Duodenal mucosa (tissue), 2 donors: ENCODE results near the gene CELSR3.
A peak's percentile ranks its signal among the peaks of the same experiment; 100 is the strongest.

Source experiments
- H3K27ac ChIP-seq: one replicate; pipeline ENCODE4 v1.7.0; 2013; ENCODE audit warnings: low read depth, low read length
- H3K27me3 ChIP-seq, 2 donors: one replicate each; pipeline ENCODE4 v1.7.0; 2013; ENCODE audit warnings: low read length in 2 of 2, control low read depth in 1 of 2; ENCODE audit not compliant: insufficient read depth in 2 of 2, control insufficient read depth in 1 of 2
- H3K36me3 ChIP-seq, 2 donors: one replicate each; pipeline ENCODE4 v1.7.0; 2013; ENCODE audit warnings: low read length in 2 of 2, control low read depth in 1 of 2; ENCODE audit not compliant: insufficient read depth in 2 of 2, control insufficient read depth in 1 of 2
- H3K4me1 ChIP-seq, 2 donors: one replicate each; pipeline ENCODE4 v1.7.0; 2013; ENCODE audit warnings: low read length in 2 of 2, control low read depth in 1 of 2; ENCODE audit not compliant: insufficient read depth in 2 of 2, control insufficient read depth in 1 of 2
- H3K4me3 ChIP-seq, 2 donors: one replicate each; pipeline ENCODE4 v1.7.0; 2013; ENCODE audit warnings: low read length in 2 of 2, low read depth in 1 of 2
- H3K9ac ChIP-seq, 2 donors: one replicate each; pipeline ENCODE4 v1.7.0; 2013; ENCODE audit warnings: low read length in 2 of 2, low read depth in 1 of 2
- H3K9me3 ChIP-seq, 2 donors: one replicate each; pipeline ENCODE4 v1.7.0; 2013; ENCODE audit warnings: low read length in 2 of 2, control low read depth in 1 of 2; ENCODE audit not compliant: control insufficient read depth in 1 of 2

Gene CELSR3

GRCh38 chr3:48686538-48687219 lies 24.0 kb upstream of the CELSR3 start:
- peaks cover 32 to 54% of the 10 kb centered on the region in 2 donors for H3K36me3 ChIP-seq
- H3K27me3 ChIP-seq: no peaks in the 10 kb centered on the region
- H3K9me3 ChIP-seq: no peaks in the 10 kb centered on the region
- H3K27ac ChIP-seq: no peak overlapping the region
- H3K4me1 ChIP-seq: peaks cover 22 to 31% of the 10 kb centered on the region in 2 donors
- peak overlapping the region; percentile 89 to 96 for H3K4me3 ChIP-seq
- H3K9ac ChIP-seq: peak overlapping the region; percentile 86 to 98

DNA sequence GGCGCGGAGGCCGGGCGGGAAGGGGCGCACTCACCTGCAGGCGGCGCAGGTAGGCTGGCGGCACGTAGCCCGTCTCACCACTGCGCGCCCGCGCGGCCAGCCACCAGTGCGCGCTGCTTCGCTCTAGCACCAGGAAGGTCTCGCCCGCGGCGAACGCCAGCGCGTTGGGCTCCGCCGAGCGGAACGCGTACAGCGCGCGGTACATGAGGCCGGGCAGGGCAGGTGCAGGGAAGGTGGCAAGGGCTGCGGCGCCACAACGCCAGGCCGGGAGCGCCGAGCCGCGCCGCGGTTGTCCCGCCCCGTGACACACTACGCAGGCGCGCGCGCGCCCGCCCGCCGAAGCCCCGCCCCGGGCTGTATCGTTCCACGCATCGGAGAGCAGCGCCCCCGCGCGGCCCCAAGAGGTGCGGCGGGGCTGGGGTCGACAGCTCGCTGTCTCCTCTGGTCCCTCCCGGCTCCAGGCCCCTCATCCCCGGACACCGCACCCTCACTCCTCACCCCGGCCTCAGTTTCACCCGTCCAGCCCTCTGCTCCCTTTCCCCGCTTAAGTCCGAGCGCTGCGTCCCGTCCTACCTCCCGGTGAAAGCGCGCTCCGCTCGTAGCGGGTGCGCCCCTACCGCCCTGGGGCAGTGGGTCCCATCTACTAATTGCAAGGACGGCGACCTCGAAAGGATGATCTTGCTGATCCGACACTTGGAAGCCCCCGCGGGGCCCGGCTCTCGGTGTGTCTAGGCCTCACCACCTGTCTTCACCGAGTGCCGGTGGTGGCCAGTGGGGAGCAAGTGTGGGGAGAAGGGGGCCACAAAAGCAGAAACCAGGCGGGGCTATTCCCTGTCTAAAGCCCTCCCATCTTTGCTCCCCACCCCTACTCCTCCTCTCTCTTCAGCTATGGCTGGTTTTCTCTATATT lies 23.2 kb upstream of the CELSR3 start, which contains the start of gene NCKIPSD:
TSS of gene NCKIPSD (minus strand) at position 313 of the 909 bp plus-strand sequence. CDS start at position 205, 108 bp downstream.
- Histone ChIP-seq H3K4me3 (peak within 1 kb of the TSS; percentile 89 to 96), H3K27ac (peak within 1 kb of the TSS; percentile 79), H3K9ac (peak within 1 kb of the TSS; percentile 86 to 98), H3K4me1 (peaks cover 22 to 31% of the 10 kb centered on the region in 2 donors), H3K36me3 (peaks cover 34 to 56% of the 10 kb centered on the region in 2 donors), H3K27me3 (no peaks in the 10 kb centered on the region), H3K9me3 (no peaks in the 10 kb centered on the region)

DNA sequence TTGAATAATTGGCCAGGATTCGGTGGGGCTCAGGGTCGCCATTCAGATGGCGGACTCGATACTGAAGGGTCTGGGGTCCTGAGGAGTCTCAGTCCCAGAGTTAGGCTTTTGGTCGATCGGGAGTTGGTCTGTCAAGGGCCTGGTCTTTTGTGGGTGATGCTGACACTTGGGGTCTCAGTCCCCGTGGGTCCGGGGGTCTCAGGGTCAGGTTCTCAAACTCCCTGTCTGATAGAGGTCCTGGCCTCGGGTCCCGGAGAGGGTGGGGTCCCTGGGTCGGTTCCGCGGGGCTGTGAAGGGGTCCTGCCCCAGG lies 22.6 kb upstream of the CELSR3 start:
- peak overlapping the region; percentile 89 to 96 for H3K4me3 ChIP-seq
- peaks cover 37 to 57% of the 10 kb centered on the region in 2 donors for H3K36me3 ChIP-seq
- peaks cover 22 to 31% of the 10 kb centered on the region in 2 donors for H3K4me1 ChIP-seq
- peak overlapping the region; percentile 79 for H3K27ac ChIP-seq
- no peaks in the 10 kb centered on the region for H3K27me3 ChIP-seq
- no peaks in the 10 kb centered on the region for H3K9me3 ChIP-seq
- H3K9ac ChIP-seq: peak overlapping the region; percentile 86 to 98

GRCh38 chr3:48684480-48685143 lies 21.9 kb upstream of the CELSR3 start:
- Histone ChIP-seq H3K4me3 (peak overlapping the region; percentile 33 to 96), H3K9me3 (no peaks in the 10 kb centered on the region), H3K27me3 (no peaks in the 10 kb centered on the region), H3K27ac (no peak overlapping the region), H3K36me3 (peaks cover 37 to 57% of the 10 kb centered on the region in 2 donors), H3K9ac (peak overlapping the region; percentile 30 to 47), H3K4me1 (peaks cover 22 to 31% of the 10 kb centered on the region in 2 donors)

DNA sequence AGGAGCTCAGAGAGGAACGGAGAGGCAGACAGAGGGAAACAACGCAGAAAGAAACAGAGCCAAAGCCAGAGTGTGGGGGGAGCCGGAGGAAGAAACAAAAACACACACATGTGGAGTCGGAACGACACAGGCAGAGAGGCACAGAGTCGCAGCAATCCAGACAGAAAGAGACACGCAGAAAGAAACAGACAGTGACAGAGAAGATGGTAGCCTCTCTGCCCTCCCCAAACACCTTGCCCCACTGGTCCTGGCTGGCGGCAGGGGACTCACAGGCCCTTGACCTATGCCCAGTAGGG lies 21.3 kb upstream of the CELSR3 start:
- no peak overlapping the region for H3K27ac ChIP-seq
- H3K9ac ChIP-seq: peak overlapping the region; percentile 20 to 32
- H3K36me3 ChIP-seq: peaks cover 36 to 57% of the 10 kb centered on the region in 2 donors

DNA sequence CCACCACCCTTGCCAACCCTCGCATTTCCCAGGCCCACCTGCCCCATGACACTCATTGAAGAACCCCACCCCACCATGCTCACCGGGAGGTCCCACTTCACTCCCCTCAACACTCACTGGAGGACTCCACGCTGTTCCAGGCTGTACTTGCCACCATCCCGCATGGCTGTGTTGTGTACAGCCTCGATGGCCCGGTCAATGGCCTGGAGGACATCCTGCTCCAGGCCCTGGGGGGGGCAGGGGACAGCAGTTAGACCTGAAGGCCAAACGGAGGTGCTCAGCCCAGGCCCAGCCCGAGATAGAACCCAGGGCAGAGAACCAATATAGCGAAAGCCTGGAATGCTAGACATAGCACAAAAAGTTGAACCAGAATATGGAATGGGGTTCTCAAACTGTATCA lies 20.1 kb upstream of the CELSR3 start:
- peaks cover 24 to 57% of the 10 kb centered on the region in 2 donors for H3K36me3 ChIP-seq
- H3K9ac ChIP-seq: no peak overlapping the region
- no peak overlapping the region for H3K4me3 ChIP-seq

More for the DNA sequence above, 21.3 kb upstream of the CELSR3 start:
- Histone ChIP-seq H3K9me3 (no peaks in the 10 kb centered on the region), H3K4me1 (peaks cover 22 to 31% of the 10 kb centered on the region in 2 donors), H3K4me3 (peak overlapping the region; percentile 33 to 96), H3K27me3 (no peaks in the 10 kb centered on the region)

DNA sequence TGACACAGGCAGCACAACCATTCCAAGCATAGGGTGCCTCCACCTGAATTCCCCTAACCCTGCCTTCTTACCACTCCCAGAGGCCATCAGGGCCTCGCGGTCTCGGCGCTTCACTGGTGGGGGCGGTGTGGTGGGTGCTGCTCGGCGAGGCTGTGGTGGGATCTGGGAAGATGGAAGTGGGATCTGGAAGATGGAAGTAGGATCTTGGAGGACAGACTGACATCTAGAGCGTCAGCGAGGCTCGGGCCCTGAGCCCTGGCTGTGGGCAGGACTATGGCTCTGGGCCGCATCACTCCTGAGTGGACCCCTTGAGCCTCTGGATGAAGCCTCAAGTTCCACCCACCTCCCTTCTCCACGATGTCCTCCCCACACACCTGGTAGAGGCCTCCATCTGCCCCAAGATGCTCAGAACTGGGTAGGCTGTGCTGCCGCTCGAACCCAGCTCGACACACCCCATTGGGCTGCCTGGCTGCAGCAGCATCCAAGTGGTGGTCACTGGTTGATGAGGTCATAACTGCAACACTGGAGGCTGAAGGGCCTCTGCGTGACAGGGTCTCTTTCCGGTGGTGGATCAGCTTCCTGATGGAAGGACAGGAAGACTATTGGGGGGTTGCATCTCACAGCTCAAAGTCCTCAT lies 19.4 kb upstream of the CELSR3 start:
- H3K9ac ChIP-seq: no peak overlapping the region
- peaks cover 22 to 31% of the 10 kb centered on the region in 2 donors for H3K4me1 ChIP-seq

More for the DNA sequence above, 20.1 kb upstream of the CELSR3 start:
- no peaks in the 10 kb centered on the region for H3K9me3 ChIP-seq
- no peaks in the 10 kb centered on the region for H3K27me3 ChIP-seq
- peaks cover 22 to 31% of the 10 kb centered on the region in 2 donors for H3K4me1 ChIP-seq
- H3K27ac ChIP-seq: no peak overlapping the region

GRCh38 chr3:48681541-48681880 lies 18.8 kb upstream of the CELSR3 start:
- H3K4me3 ChIP-seq: no peak overlapping the region
- no peaks in the 10 kb centered on the region for H3K9me3 ChIP-seq
- H3K27me3 ChIP-seq: no peaks in the 10 kb centered on the region
- peaks cover 22 to 28% of the 10 kb centered on the region in 2 donors for H3K4me1 ChIP-seq
- peaks cover 18 to 56% of the 10 kb centered on the region in 2 donors for H3K36me3 ChIP-seq
- H3K9ac ChIP-seq: no peak overlapping the region
- H3K27ac ChIP-seq: no peak overlapping the region

More for the DNA sequence above, 19.4 kb upstream of the CELSR3 start:
- peaks cover 18 to 57% of the 10 kb centered on the region in 2 donors for H3K36me3 ChIP-seq
- H3K27me3 ChIP-seq: no peaks in the 10 kb centered on the region
- no peak overlapping the region for H3K27ac ChIP-seq
- H3K4me3 ChIP-seq: no peak overlapping the region
- no peaks in the 10 kb centered on the region for H3K9me3 ChIP-seq

- peaks cover 17 to 23% of the 10 kb centered on the region in 2 donors for H3K4me1 ChIP-seq
- no peak overlapping the region for H3K4me3 ChIP-seq
- H3K36me3 ChIP-seq: peaks cover 20 to 56% of the 10 kb centered on the region in 2 donors
- no peak overlapping the region for H3K9ac ChIP-seq
- H3K27me3 ChIP-seq: no peaks in the 10 kb centered on the region
- H3K27ac ChIP-seq: no peak overlapping the region
- H3K9me3 ChIP-seq: no peaks in the 10 kb centered on the region
These were observed 18.3 kb upstream of the CELSR3 start for GRCh38 chr3:48680811-48681540.
